Thyroid gland (tissue), 4 donors: ENCODE data around the gene ACTC1. TPM values are rescaled to one million over a fixed set of nuclear protein-coding genes. Genes with fewer than 3 reads are reported as not detected.

Source experiments
- DNase-seq, 2 donors: peaks; one replicate each; pipeline ENCODE4 v3.0.0-alpha.2; 2019
- H3K27ac ChIP-seq, 3 donors: fragments of 200-600 bp; sonication (generic); 1 replicate in 2 of 3; 2 replicates in 1 of 3; pipeline ENCODE4 v1.5.1; 2016 to 2019; ENCODE audit warnings: mild to moderate bottlenecking in 1 of 3, moderate library complexity in 1 of 3
- H3K27me3 ChIP-seq: fragments of 200-600 bp; sonication (generic); one replicate; pipeline ENCODE4 v1.5.1; 2019
- H3K36me3 ChIP-seq, 2 donors: fragments of 200-600 bp; sonication (generic); one replicate each; pipeline ENCODE4 v1.5.1; 2016 to 2019
- H3K4me1 ChIP-seq, 2 donors: fragments of 200-600 bp; sonication (generic); one replicate each; pipeline ENCODE4 v1.5.1; 2017 to 2019
- H3K4me3 ChIP-seq, 3 donors: fragments of 200-600 bp; sonication (generic); replicated peaks in 1 of 3; 1 replicate in 2 of 3; 2 replicates in 1 of 3; pipeline ENCODE4 v1.5.1; 2016; ENCODE audit warnings: mild to moderate bottlenecking in 1 of 3
- H3K9me3 ChIP-seq: fragments of 200-600 bp; sonication (generic); one replicate; pipeline ENCODE4 v1.5.1; 2017
- POLR2A ChIP-seq, 2 donors: fragments of 450-650 bp; IDR thresholded peaks; one replicate each; pipeline ENCODE4 v1.6.1; 2017; ENCODE audit warnings: antibody characterized with exemption in 2 of 2, mild to moderate bottlenecking in 2 of 2, moderate library complexity in 1 of 2
- WGBS, 2 donors: methylation state at CpG; one replicate each; pipeline ENCODE4 v1.1.5; 2017; 5-methylcytosine and 5-hydroxymethylcytosine counted together
- intact Hi-C: fragments of 100-400 bp; cut with DNase I; formaldehyde crosslinking; loops from one replicate; pipeline ENCODE4 v1.15.1; 2023
- total RNA-seq, 4 donors: library from RNA; depleted of rRNA; stranded (reverse); fragments of >200 nt; gene quantifications; one replicate each; pipeline ENCODE4 v1.2.3, GENCODE V29; 2016
- TF ChIP-seq, protein P1 (sequence below), 6 experiments: fragments of 200-600 bp in 3 of 6; fragments of 450-650 bp in 3 of 6; sonication (generic) in 3 of 6; IDR thresholded peaks; one replicate each; pipeline ENCODE4 v1.5.1; 2016 to 2019; ENCODE audit warnings: antibody characterized with exemption in 6 of 6, mild to moderate bottlenecking in 2 of 6, inconsistent platforms in 1 of 6, moderate library complexity in 1 of 6

ACTC1 gene
- total RNA-seq, 4 donors from 2014 or later: 0.11 to 1.2 (median 1.1) TPM

GRCh38 chr15:34799149-34800101 lies 4.1 kb upstream of the ACTC1 start:
- TF ChIP-seq, protein P1, sequence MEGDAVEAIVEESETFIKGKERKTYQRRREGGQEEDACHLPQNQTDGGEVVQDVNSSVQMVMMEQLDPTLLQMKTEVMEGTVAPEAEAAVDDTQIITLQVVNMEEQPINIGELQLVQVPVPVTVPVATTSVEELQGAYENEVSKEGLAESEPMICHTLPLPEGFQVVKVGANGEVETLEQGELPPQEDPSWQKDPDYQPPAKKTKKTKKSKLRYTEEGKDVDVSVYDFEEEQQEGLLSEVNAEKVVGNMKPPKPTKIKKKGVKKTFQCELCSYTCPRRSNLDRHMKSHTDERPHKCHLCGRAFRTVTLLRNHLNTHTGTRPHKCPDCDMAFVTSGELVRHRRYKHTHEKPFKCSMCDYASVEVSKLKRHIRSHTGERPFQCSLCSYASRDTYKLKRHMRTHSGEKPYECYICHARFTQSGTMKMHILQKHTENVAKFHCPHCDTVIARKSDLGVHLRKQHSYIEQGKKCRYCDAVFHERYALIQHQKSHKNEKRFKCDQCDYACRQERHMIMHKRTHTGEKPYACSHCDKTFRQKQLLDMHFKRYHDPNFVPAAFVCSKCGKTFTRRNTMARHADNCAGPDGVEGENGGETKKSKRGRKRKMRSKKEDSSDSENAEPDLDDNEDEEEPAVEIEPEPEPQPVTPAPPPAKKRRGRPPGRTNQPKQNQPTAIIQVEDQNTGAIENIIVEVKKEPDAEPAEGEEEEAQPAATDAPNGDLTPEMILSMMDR (IDR thresholded peaks at IDR 0.05): no peak
- no peak for TF ChIP-seq POLR2A (IDR thresholded peaks at IDR 0.05)
- Histone ChIP-seq H3K36me3 (no peaks in the 10 kb centered on the region), H3K4me1 (peaks cover 14 to 20% of the 10 kb centered on the region in 2 donors), H3K27ac (no peak overlapping the region), H3K9me3 (no peaks in the 10 kb centered on the region), H3K27me3 (peaks cover 3% of the 10 kb centered on the region), H3K4me3 (no peak overlapping the region)
- intact Hi-C loops: no loop called here
- peak; percentile 77 to 79 for DNase-seq
- 41% methylated on average over 15 to 16 of the region's 16 CpGs for WGBS, 2 donors

DNA sequence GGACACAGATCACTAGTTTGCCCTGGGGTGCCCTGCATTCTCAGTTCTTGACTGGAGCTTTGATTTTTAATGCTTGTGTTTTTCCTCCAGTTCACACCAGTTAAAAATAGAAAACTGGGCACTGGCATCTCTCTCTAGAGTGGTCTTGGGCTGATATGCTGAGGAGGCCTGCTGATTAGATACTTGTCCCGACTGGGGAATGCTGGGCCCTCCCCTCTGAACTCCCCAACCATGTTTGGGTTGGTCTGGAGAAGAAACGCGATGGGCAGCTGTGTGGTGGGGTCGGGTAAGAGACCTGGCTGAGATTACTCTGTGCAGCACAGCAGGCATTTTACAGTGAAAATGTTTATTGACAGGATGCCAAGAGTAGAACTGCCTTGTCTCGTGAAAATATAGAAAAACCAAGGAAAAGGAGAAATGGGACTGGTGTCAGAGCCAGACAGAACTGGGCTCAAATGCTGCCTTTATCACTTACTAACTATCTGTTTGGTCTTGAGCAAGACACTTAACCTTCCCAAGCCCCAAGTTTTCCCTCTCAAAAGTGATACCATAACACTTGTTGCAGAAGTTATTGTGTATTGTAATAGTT lies 1.6 kb upstream of the ACTC1 start:
- 69 to 74% methylated on average over 5 of the region's 5 CpGs for WGBS, 2 donors
- no peaks in the 10 kb centered on the region for H3K36me3 ChIP-seq
- intact Hi-C loops: no loop called here
- DNase-seq: no peak
- H3K4me1 ChIP-seq: peaks cover 9 to 14% of the 10 kb centered on the region in 2 donors
- no peak overlapping the region for H3K4me3 ChIP-seq
- H3K27ac ChIP-seq: no peak overlapping the region
- H3K27me3 ChIP-seq: peaks cover 10% of the 10 kb centered on the region
- no peaks in the 10 kb centered on the region for H3K9me3 ChIP-seq
- TF ChIP-seq, protein P1 (IDR thresholded peaks at IDR 0.05): no peak
- no peak for TF ChIP-seq POLR2A (IDR thresholded peaks at IDR 0.05)

GRCh38 chr15:34794590-34795206 lies 651 bp downstream of the ACTC1 start:
- H3K4me1 ChIP-seq: peaks cover 9 to 14% of the 10 kb centered on the region in 2 donors
- 16 to 27% methylated on average over 14 to 32 of the region's 33 CpGs for WGBS, 2 donors
- intact Hi-C loops: no loop called here
- H3K27me3 ChIP-seq: peaks cover 10% of the 10 kb centered on the region
- no peak for DNase-seq
- H3K4me3 ChIP-seq: no peak overlapping the region
- H3K36me3 ChIP-seq: no peaks in the 10 kb centered on the region
- no peak overlapping the region for H3K27ac ChIP-seq
- TF ChIP-seq POLR2A (IDR thresholded peaks at IDR 0.05): no peak
- TF ChIP-seq, protein P1 (IDR thresholded peaks at IDR 0.05): no peak
- no peaks in the 10 kb centered on the region for H3K9me3 ChIP-seq

GRCh38 chr15:34793901-34794300 lies 1.4 kb downstream of the ACTC1 start:
- peaks cover 10% of the 10 kb centered on the region for H3K27me3 ChIP-seq
- WGBS, 2 donors: 34 to 51% methylated on average over 2 of the region's 2 CpGs
- intact Hi-C loops: no loop called here

More at GRCh38 chr15:34793901-34794300, 1.4 kb downstream of the ACTC1 start:
- no peak overlapping the region for H3K27ac ChIP-seq
- TF ChIP-seq POLR2A (IDR thresholded peaks at IDR 0.05): no peak
- TF ChIP-seq, protein P1 (IDR thresholded peaks at IDR 0.05): no peak
- no peaks in the 10 kb centered on the region for H3K9me3 ChIP-seq
- peaks cover 9 to 10% of the 10 kb centered on the region in 2 donors for H3K4me1 ChIP-seq
- no peaks in the 10 kb centered on the region for H3K36me3 ChIP-seq
- H3K4me3 ChIP-seq: no peak overlapping the region
- peak; percentile 56 to 57 for DNase-seq
